ENCODE data around the gene ARAP1.
"Not testable (repeated sequence)": the region's sequence is repeated elsewhere in the genome, so short reads cannot be mapped to it uniquely, and the experiment has no call there.

Gene ARAP1

DNA sequence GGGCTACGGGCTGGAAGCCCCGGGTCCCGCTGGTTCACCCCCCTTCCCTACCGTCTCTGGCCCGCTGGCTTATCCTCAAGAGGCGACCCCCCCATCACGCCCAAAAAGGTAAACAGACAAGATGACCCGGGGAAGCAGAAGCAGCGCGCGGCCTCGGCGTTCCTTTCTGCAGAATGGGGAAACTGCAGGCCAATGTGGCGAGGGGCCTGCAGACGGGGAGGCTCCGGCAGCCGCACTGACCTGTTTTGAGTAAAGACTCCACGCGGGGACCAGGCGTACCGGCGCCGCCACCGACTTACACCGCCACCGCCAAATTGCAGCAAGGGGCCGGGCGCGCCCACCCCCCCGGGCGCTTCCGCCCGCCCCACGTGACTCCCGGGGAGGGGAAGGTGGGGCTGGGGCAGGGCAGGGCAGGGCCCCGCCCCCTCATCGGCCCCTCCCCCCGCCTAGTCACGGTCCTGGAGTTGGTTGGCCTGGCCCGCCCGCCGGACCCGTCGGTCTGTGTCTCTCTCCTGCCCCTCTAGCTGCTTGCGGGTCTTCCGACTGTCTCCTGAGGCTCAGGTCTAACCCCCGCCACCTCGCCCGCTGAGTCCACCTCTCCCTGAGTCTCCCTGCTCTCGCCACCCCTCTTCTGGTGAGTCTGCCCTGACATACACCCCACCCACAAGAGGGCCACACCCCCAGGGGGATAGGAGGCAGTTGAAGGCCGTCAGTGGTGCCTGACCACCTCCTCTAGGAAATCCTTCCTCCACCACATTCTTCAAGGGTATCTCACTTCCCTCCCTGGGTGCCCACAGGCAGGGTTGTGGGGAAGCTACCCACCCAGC is at the start of gene ARAP1:
ARAP1 (minus strand) TSS at position 321 of the 827 bp plus-strand sequence. CDS start 25,280 bp downstream, outside the sequence.
- DNase-seq (ENCODE audit: low read depth): peak; percentile 70

DNA sequence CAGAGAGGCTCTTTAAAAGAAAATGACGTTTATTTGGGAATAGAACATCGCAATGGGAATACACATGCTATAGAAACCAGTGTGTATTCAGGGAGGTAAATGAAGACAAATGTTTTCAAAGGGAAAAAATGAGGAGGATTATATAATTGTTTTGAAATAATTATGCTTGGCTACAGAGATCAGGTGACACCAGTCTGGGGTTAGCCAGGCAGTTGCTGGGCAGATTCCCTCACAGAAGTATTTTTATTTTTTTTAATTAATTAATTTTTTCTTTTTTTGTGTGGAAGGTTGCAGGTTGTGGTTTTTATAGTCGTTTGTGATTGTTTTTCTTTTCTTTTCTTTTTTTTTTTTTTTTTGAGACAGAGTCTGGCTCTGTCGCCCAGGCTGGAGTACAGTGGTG is 47.2 kb upstream of the ARAP1 start:
- DNase-seq (ENCODE audit: low read depth): no peak

DNA sequence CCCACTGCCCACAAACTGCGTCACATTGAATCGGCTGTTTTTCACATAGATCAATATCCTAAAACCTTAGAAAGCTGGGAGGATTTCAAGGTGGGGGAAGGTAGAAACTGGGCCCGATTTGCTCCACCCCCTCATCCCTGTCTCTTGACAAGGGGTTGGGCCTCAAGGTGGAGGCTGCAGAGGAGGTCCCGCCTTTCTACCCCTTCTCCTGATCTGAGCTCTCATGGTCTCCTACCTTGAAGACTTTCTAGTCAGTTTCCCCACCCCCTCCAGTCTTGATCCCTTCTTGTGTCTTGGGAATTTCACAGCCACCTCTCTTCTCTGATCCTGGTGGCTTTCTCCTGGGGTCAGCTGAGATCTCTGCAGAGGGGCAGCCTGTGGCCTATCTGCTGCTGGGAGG is 46.2 kb upstream of the ARAP1 start:
- no peak for DNase-seq (ENCODE audit: low read depth)

DNA sequence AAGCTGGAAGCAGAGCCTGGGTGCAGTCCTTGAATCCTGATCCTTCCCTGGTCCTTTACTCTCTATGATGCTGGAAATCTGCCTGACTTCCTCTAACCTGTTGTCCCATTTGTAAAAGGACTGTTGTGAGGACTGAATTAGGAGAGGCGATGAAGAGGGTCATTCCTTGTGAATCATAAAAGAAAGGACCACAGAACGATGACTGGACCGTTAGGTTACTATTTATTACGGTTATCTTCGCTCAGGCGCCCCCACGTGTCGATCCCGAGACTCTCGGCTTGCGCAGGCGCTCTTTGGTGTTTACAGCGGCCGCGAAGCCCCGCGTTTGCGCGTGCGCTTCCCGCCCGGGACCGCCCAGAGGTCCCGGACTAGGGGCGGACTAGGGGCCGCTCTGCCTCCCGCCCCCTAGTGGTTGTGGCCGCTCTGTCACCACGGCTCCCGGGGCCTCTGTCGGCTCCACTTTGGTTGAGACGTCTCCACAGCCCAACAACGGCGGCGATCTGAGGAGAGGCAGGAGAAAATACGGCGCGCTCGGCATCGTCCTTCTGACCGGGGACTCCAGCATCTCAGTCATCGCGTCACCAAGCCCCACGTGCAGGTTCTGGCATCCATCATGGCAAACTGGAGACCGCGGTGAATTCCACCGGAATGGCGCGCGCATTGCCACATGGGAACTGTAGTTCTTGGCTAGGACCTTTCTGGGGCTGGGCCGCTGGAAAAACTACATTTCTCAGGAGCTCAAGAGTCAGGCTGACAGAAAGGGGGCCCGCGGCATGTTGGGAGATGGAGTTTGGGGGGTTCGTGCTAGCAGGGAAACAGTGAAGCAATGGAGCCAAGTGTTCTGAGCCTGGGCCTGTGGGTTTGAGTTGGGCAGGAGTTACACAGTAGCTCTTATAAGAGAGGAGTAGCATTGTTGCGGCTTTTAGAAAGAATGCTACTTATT is 41.5 kb upstream of the ARAP1 start, which contains the start of gene STARD10:
STARD10 (minus strand) TSS at position 623 of the 943 bp plus-strand sequence. CDS start 12,866 bp downstream, outside the sequence.
- peak; percentile 90 for DNase-seq (ENCODE audit: low read depth)

DNA sequence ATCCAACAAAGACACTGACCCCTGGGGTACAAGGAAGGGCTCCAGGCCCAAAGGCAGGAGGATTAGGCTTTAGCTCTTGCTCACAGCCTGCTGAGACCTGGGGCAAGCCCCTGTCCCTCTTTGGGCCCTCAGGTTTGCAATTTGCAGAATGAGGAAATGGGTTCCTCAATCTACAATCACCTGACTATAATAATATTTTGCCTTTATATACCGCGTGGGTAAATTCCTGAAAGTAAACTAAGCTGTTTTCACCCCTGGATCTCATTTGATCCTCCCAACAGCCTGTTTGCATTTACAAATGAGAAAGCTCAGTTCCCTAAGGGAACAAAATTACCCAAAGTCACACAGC is 40.8 kb upstream of the ARAP1 start:
- DNase-seq (ENCODE audit: low read depth): no peak

DNA sequence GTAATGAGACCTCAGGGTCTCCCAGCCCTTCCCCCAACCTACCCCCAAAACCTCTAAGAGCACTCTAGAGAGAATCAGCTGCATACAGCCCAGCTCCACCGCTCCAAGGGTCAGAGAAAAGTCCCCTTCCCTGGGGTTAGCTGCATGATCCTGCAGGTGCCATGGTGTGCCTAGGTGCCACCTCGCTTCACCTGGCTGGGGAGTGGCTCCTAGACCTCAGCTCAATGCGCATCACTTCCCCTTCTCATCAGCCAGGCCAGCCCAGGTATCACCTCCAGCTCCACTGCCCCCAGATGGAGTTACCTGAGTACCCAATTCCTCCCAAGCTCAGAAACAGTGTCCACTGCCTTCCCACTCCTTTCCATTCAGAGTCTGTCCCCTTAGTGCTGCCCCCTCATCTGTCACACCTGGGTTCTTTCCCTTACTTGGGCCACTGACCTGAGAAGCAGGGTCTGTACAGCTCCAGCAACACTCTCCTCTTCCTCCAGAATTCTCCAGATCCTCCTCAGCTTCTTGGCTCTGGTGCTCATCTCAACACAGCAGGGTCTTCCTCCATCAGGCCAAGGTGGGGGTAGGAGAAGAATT is 40.3 kb upstream of the ARAP1 start:
- no peak for DNase-seq (ENCODE audit: low read depth)

DNA sequence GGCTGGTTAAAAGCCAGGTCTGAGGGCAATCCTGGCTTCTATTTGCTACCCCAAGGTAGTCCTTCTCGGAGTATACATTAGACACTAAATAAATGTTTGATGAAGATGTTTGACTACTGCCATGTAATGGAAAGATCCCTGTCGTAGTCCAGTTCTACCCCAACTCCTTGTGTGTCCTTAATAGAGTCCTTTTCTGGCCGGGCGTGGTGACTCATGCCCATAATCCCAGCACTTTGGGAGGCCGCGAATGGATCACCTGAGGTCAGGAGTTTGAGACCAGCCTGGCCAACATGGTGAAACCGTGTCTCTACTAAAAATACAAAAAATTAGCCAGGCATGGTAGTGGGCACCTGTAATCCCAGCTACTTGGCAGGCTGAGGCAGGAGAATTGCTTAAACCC is 39.0 kb upstream of the ARAP1 start:
- DNase-seq (ENCODE audit: low read depth): not testable (repeated sequence)

DNA sequence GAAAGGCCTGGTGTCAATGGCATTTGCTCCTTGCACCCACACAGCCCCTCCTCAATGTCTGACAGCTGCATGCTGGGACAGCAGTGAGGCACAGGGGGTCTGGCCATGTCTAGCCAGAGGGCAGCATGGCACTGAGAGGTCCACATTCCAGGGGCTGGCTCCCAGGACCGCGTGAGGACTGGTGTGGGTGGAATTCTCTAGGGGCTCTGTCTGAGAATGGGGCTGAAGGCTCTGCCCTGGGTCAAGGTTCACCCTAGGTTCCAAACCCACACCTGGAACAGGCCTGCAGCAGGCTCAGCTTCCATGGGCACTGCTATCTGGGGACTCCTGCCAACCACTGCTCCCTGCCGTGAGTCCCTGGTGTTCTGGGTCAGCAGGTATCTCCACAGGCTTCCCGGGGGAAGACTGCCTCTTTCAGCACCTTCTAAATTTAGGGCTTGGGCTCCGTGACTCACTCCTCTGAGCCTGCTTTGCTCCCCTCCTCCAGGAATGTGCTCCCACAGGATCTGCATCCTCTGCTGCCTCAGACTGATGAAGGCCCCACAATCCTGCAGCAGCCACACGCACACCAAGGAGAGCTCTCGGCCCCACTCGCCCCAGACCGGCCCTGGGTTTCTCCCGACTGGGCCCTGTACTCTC is 37.4 kb upstream of the ARAP1 start:
- DNase-seq (ENCODE audit: low read depth): no peak

DNA sequence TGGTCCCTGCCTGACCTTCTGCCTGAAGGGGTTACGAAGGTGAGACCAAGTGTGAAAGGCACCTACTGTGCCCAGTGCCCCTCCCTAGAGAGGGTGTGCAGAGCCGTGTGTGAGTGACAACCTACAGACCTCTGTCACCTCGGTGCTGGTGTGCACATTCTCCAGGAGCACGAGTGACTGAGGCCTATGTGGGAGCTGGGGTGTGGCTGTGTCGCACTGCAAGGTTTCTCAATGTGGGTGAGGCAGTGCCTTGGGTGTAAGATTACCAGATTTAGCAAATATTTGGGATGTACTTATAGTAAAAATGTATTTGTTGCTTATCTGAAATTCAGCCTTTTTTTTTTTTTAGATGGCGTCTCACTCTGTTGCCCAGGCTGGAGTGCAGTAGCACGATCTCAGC is 36.0 kb upstream of the ARAP1 start:
- no peak for DNase-seq (ENCODE audit: low read depth)

DNA sequence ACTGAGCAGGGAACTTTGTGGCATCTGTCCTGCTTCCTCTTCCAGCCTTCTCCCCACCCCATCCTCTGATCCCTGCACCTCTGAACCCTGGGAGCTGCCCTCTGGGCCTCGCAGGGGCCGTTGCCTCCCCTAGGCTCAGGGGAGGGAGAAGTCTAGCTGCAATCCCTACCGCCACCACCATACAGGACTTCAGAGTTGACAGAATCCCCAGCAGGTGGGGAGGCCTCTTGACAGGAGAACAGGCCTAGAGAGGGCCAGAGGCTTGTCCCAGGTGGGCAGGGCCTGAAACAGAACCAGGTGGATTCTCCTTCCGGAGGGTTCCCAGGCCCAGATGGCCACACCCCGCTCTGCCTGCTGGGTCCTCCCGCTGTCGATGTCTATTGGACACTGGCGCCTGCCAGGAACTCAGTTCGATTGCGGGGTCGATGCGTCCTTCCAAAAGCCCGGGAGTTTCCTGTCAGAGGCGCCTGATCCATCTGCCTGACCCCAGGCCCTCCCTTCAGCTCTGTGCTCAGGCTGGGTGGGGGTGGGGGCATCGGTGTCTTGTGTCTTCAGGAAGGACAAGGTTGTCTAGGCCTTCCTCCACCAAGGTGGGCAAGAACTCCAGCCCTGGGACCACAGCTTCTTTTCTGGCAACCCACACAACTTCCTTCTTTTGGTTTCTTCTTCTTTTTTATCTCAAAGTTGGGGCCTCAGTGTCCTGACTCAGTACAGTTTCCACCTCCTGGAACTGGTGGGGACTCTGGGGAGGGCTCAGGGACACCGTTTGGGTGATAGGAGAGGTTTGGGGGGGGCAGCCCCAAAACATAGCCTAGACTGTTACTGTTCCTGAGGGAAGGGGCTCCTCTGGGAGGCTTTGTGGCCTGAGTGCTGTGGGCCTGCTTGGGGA is 35.3 kb upstream of the ARAP1 start:
- DNase-seq (ENCODE audit: low read depth): no peak

DNA sequence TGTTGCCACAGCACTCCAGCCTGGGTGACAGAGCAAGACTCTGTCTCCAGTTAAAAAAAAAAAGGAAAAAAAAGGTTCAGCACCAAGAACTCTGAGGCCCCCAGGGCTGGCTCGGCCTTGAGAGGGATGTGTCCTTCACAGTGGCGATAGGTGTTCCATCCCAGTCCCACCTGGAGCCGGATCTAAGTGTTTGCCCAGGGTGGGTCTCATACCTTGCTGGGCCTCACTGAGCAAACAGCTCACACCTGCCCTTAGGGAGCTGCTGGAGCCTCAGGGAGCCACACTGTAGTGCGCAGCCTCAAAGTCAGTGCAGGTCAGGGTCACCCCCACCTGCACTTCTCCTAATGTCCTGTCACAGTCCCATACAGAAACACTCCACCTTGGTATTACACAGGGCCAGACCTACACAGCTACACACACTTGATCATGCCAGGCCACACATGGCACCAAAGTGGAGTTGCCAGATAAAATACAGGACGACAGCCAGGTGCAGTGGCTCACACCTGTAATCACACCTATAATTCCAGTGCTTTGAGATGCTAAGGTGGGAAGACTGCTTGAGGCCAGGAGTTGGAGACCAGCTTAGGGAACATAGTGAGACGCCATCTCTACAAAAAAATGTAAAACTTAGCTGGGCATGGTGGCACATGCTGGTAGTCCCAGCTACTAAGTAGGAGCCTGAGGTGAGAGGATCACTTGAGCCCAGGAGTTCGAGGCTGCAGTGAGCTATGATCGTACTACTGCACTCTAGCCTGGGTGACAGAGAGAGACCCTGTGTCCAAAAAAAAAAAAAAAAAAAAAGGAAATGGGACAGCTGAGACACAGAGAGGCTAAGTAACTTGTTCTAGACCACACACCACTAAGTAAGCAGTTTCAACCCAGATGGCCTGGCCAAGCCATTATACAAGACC is 34.4 kb upstream of the ARAP1 start:
- DNase-seq (ENCODE audit: low read depth): no peak

DNA sequence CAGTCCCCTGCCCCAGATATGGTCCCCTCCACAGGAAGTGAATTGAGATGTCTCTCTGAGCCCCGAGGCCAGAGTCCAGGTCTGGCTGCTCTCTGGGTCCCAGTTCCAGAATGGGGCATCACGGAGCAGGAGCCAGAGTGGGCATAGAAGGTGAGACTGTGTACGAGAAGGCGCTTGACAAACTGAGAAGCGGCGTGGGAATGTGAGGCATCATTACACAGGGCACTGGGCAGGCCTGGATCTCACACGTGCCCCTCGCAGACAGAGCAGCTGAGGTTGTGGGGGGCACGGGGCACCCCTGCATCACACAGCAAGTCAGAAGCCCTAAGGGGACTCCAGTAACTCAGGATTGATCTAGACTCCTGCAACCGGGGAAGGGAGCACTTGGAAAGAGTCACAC is 32.5 kb upstream of the ARAP1 start:
- no peak for DNase-seq (ENCODE audit: low read depth)

DNA sequence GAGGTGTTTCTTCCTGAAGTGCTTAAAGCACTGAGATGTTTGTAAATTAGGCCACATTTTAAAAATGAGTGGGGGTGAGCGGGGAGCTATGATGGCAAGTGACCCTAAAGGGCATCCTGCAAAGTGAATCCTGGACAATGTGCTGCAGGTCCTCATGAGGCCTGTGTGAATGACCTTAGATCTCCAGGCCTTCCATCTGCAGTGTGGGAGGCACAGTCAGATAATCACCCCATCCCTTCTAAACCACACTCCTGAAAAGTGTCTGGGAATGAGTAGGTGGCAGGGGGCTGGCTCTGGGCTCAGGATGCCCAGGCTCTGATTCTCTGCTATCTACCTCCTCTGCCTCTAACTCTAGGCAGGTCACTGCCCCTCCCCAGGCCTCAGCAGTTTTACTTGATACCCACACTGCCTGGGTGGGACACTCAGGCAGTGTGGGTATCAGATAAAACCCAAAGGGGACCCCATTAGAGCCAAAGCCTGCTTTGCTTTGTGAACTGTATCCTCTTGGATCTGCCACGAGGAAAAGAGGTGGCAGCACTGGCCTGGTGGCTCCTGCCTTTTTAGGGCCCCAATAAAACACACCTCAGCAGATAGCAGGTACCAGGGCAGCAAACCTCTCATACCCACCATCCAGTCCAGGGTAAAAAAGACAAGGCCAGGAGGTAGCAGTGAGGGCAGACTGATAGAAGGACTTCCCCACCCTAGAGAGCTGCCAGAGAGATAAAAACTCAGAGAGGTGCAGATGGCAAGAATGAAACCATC is 31.1 kb upstream of the ARAP1 start:
- DNase-seq (ENCODE audit: low read depth): no peak

DNA sequence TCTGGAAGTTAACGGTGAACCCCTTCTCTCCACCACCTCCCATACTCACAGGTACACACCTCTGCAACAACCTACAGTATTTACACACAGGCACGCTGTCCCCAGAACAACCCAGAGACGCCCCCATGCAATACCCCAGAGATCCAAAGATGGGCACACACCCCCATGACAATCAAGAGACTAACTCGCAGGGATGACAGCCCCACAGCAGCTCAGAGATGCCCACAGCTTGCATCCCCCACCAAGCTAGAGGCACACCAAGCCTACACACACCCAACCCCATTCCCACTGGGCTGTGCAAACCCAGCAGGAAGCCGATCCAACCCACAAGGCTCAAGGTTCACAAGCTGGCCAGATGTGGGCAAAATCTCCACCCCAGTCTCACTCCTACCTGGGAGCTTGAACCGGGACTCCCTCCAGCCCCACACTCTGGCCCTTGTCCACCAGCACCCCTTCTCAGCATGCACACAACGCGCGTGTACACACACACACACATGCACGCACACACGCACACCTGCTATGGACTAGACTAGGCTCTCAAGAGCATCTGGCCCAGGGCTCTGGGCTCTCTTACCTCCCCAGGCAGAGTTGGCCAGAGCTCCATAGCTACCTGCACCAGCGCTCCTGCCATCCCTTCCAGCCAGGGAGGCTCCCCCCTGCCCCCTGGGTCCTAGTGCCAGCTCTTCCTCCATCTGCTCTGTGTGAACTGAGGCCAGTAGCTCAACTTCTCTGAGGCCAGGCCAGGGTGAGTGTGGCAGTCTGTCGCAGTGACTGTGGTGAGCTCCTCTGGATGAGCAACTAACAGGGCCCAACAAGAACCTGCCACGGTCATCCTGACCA is 30.1 kb upstream of the ARAP1 start:
- DNase-seq (ENCODE audit: low read depth): no peak

DNA sequence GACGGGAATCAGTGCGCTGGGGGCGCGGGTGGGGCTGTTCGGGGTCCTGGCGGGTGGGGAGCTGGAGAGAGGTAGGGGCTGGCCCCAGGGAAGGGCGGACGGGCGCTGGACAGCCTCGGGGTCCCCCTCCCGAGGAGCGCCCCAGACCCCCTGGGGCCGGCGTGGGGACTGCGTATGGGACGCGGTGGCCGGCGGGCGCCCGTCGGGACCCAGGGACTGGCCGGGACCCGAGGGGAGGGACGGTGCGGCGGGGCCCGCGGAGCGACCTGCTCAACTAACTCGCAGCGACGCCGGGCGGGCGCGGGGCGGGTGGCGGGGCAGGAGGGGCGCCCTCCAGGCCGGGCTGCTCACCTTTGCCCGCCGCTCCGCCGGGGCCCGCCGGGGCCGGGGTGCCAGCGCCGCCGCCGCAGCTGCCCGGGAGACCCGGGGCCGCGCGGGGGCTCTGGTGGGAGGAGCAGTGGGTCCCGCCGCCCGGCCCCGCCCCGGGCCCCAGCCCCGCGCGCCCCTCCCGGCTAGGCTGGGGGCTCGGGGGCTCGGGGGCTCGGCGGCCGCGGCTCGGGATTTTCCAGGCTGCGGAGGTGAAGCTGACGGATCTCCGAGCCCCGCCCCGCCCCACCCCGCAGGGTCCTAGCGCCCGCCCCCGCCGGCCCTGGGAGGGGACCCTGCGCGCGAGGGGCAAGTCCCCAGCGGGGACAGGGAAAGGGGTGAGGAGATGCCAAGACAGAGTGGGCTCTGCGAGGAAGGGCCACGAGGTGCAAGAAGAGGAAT is 29.3 kb upstream of the ARAP1 start:
- peak; percentile 48 for DNase-seq (ENCODE audit: low read depth)

DNA sequence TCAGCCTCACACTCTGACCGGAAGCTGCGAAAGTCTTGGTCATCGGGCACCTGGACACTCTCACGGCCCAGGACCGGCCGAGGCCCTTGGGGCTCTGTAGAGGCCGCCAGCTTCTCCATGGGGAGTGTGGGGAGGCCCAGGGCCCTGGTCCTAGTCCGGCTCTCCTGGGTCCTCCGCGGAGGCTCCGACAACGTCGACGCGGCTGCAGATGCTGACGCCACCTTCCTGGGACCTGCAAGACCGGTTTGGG is 28.8 kb upstream of the ARAP1 start:
- no peak for DNase-seq (ENCODE audit: low read depth)

DNA sequence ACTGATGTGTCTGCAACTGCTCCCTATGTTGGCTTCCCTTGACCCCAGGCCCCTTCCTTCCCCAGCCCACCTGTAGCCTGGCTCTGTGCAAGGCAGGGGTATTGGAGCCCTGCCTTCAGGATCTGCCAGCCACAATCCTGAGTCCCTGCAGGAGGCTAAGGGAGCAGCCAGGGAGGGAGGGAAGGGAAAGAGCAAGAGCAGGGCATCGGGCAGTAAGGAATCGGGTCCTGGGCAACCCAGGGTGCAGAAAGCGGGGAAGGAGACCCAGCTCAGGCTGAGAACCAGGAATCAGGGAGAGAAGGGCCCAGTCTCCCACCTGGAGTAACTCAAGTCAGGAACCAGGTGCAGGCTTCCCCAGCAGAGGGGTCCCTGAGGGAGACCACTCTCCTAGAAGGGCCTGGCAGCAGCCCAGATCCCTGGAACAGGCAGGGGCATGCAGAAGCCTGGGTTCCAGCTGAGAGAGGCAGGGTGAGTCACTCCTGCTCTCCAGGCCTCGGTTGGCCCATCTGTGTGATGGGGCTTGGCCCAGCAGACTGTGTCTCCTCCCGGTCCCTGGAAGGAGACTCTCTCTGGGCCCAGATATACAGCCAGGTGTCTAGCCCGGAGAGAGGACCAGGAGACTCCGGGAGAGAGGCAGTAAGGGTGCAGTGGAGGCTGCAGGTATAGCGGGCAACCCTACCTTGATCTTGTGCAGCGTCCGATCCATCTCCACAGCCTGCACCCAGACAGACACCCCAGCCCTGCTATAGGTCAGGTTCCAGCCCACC is 28.3 kb upstream of the ARAP1 start:
- no peak for DNase-seq (ENCODE audit: low read depth)
